Transverse colon (tissue), 4 donors: ENCODE measurements around the gene IRS2.

Experiments
- CTCF ChIP-seq, 5 experiments: fragments of 200-600 bp in 3 of 5; fragments of 450-650 bp in 2 of 5; sonication (generic) in 3 of 5; IDR thresholded peaks; 1 replicate in 2 of 5; 2 replicates in 3 of 5; pipeline ENCODE4 v1.5.1; 2016 to 2017; ENCODE audit warnings: antibody characterized with exemption in 5 of 5, inconsistent platforms in 3 of 5, mild to moderate bottlenecking in 2 of 5, moderate library complexity in 1 of 5
- EP300 ChIP-seq: sonication (generic); formaldehyde crosslinking; IDR thresholded peaks from one replicate; pipeline ENCODE4 v1.6.1; 2017; ENCODE audit warnings: antibody characterized with exemption, low read depth
- POLR2A ChIP-seq: fragments of 450-650 bp; IDR thresholded peaks from one replicate; pipeline ENCODE4 v1.6.1; 2016; ENCODE audit warnings: antibody characterized with exemption, mild to moderate bottlenecking, moderate library complexity
- POLR2AphosphoS5 ChIP-seq, 3 donors: sonication (generic); formaldehyde crosslinking; IDR thresholded peaks; one replicate each; pipeline ENCODE4 v1.6.1; 2016; ENCODE audit warnings: antibody characterized with exemption in 3 of 3

DNA sequence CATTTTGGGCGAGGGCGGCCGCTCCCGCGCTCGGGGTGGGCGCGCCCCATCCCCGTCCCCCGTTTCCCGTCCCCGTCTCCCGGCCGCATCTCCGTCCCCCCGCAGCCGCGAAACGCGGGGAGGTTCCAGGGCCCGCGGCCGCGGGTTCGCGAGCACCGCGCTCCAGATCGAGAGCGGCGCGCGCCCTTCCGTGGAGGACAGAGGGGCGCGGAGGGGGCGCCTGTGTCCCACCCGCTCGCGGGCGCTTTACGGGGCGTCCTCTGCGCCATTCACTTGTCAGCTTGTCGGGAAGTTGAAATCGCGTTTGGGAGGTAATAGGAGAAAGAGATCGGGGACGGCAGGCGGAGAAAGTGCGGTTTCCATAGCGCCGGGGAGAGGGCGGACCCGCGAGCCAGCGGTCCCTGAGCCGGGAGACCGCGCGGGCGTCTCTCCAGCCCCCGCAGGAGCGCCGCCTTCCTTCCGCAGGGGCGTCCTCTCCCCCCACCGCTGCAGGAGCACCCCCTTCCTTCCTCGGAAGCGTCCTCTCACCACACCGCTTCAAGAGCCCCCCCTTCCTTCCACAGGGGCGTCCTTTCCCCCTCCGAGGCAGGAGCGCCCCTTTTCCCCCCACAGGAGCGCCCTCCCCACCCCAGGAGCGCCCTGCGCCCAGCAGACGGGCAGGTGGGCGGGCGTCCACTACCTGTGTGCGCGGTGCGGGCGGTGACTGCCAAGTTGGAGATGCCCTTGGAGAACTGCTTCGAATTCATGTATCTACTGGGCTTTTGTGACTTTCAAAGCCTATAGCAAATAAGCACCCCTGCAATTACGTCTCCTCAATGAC is 962 bp upstream of the IRS2 start:
- no peak for TF ChIP-seq POLR2A
- TF ChIP-seq CTCF (IDR thresholded peaks at IDR 0.05): no peak
- TF ChIP-seq EP300: no peak
- no peak for TF ChIP-seq POLR2AphosphoS5 (IDR thresholded peaks at IDR 0.05)
